Measurements from ENCODE around the gene ACYP2. TPM values are rescaled to one million over a fixed set of nuclear protein-coding genes. Genes with fewer than 3 reads are reported as not detected.

ACYP2 gene
- polyA plus RNA-seq, 2 donors, result 12.6 to 14.1 TPM

DNA sequence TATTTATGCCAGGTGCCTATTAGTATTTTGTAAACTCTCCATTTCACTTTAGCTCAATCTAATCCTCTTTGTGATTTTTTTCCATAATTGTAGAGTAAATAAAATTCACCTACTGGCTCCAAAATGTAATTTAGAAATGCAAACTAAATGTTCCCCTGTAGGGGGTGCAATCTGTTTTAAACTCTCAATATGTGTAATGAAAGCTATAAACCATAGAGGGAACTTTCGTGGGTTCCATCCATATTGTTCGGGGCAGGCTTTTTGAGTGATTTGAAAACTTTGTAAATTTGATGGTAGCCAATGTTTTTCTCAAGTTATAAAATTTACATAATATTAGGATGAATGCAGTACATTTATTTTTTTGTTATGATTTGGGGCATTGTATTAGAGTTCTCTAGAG, 91.2 kb downstream of the ACYP2 start:
- no peaks in the 10 kb centered on the region for H3K36me3 ChIP-seq (ENCODE audit: control insufficient read depth in 2 of 2, insufficient read depth in 2 of 2, low read length in 1 of 2)
- no peak overlapping the region for H3K4me3 ChIP-seq (ENCODE audit: low read depth in 1 of 2, low read length in 2 of 2)
- no peak overlapping the region for H3K27ac ChIP-seq (ENCODE audit: low read depth in 2 of 2, low read length in 1 of 2)
- H3K9me3 ChIP-seq (ENCODE audit: control insufficient read depth in 2 of 2, insufficient read depth in 1 of 2, low read depth in 1 of 2, low read length in 1 of 2), result no peaks in the 10 kb centered on the region
- H3K27me3 ChIP-seq (ENCODE audit: control insufficient read depth in 1 of 2, insufficient read depth in 2 of 2, low read length in 2 of 2), result no peaks in the 10 kb centered on the region
- no peaks in the 10 kb centered on the region for H3K4me1 ChIP-seq (ENCODE audit: control insufficient read depth in 2 of 2, insufficient read depth in 2 of 2, low read length in 1 of 2)
- 51 to 52% methylated on average over 2 of the region's 2 CpGs for WGBS, 2 donors

DNA sequence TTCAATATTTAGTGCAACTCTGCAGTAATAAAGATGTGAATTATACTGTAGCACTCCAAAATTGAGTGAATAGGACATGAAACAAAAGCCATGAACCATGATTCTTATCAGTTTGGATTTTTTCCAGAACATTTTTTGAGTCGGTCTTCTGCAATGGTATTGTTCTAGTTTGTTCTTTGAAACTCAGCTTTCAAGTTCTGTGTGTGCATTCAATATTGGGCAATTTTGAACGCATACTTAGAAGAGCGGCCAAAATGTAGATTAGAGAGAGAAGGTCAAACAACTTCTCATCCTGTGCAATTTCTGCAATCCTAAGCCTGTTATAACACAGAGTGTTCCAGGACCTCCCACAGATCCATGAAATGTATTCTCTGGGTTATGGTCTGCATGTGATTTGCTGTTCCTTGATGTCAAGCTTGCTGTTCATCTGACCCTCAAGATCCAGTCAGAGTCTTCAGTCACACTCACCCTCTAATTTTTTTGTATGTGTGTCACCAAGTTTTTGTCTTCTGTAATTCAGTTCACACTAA, 92.3 kb downstream of the ACYP2 start:
- Histone ChIP-seq H3K27me3 (ENCODE audit: control insufficient read depth in 1 of 2, insufficient read depth in 2 of 2, low read length in 2 of 2) (no peaks in the 10 kb centered on the region), H3K36me3 (ENCODE audit: control insufficient read depth in 2 of 2, insufficient read depth in 2 of 2, low read length in 1 of 2) (no peaks in the 10 kb centered on the region), H3K4me1 (ENCODE audit: control insufficient read depth in 2 of 2, insufficient read depth in 2 of 2, low read length in 1 of 2) (no peaks in the 10 kb centered on the region), H3K9me3 (ENCODE audit: control insufficient read depth in 2 of 2, insufficient read depth in 1 of 2, low read depth in 1 of 2, low read length in 1 of 2) (no peaks in the 10 kb centered on the region), H3K27ac (ENCODE audit: low read depth in 2 of 2, low read length in 1 of 2) (no peak overlapping the region), H3K4me3 (ENCODE audit: low read depth in 1 of 2, low read length in 2 of 2) (no peak overlapping the region)
- WGBS, 2 donors, result 53 to 61% methylated on average over 3 of the region's 3 CpGs

DNA sequence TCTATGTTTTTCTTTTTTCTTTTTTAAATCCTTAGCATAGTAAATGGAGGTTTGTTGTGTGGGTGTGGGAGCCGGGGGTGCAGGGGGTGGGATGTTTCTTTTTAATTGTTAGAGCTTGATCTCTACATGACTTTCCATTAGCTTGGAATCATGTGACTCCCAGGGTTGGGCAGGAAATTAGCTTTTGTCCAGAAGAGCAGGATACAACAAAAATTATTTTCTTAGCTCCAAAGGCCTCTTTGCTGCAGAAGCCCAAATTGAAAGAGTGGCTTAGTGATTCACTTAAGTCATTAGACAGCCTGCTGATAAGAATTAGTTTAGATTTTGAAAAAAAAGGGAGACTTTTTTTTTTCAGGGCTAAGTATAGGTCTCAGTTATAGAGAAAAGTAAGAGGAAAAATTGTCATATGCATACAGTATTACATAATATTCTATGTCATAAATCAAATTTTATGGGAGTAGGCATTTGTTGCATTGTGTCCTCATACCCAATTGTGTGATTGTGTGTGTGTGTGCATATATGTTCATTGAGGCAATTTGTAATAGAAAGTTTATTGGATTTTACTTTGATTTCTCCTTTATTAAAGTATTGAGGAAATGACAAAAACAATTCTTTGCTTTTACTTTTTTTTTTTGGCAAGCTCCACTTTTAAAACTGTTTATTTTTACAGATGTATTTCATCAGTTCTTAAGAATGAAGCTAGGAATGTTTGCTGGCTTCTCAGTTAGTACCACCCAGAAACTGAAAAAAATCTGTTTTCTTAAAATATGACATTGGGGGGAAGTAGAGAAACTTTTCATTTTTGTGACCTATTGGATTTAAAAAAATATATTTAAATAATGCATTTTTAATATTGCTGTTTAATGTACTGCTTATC, 93.2 kb downstream of the ACYP2 start:
- H3K36me3 ChIP-seq (ENCODE audit: control insufficient read depth in 2 of 2, insufficient read depth in 2 of 2, low read length in 1 of 2), result no peaks in the 10 kb centered on the region
- H3K4me1 ChIP-seq (ENCODE audit: control insufficient read depth in 2 of 2, insufficient read depth in 2 of 2, low read length in 1 of 2), result no peaks in the 10 kb centered on the region
- H3K4me3 ChIP-seq (ENCODE audit: low read depth in 1 of 2, low read length in 2 of 2), result no peak overlapping the region
- no peaks in the 10 kb centered on the region for H3K9me3 ChIP-seq (ENCODE audit: control insufficient read depth in 2 of 2, insufficient read depth in 1 of 2, low read depth in 1 of 2, low read length in 1 of 2)
- no peak overlapping the region for H3K27ac ChIP-seq (ENCODE audit: low read depth in 2 of 2, low read length in 1 of 2)
- H3K27me3 ChIP-seq (ENCODE audit: control insufficient read depth in 1 of 2, insufficient read depth in 2 of 2, low read length in 2 of 2), result no peaks in the 10 kb centered on the region
- WGBS, 2 donors, result 44 to 52% methylated on average over 1 of the region's 1 CpG

DNA sequence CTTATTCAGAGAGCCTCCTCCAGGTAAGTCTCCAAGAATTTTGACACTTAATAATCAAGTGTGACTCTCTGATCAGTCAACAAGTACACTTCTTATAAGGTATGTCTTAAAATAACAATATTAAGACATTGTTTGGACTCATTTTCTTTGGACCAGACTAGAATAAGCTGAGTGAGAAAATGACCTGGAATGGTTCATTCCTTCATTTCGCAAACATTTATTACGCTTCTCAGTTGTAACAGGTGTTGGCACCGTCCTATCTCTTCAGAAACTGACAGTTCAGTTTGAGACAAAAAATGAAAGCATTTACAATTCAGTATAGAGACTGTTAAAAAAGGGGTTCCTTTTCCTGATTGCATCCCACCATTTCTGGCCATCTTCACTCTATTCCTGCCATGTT, 94.0 kb downstream of the ACYP2 start:
- no peaks in the 10 kb centered on the region for H3K4me1 ChIP-seq (ENCODE audit: control insufficient read depth in 2 of 2, insufficient read depth in 2 of 2, low read length in 1 of 2)
- H3K4me3 ChIP-seq (ENCODE audit: low read depth in 1 of 2, low read length in 2 of 2), result no peak overlapping the region
- H3K36me3 ChIP-seq (ENCODE audit: control insufficient read depth in 2 of 2, insufficient read depth in 2 of 2, low read length in 1 of 2), result no peaks in the 10 kb centered on the region
- no peaks in the 10 kb centered on the region for H3K9me3 ChIP-seq (ENCODE audit: control insufficient read depth in 2 of 2, insufficient read depth in 1 of 2, low read depth in 1 of 2, low read length in 1 of 2)
- 89 to 91% methylated on average over 3 of the region's 3 CpGs for WGBS, 2 donors
- H3K27ac ChIP-seq (ENCODE audit: low read depth in 2 of 2, low read length in 1 of 2), result no peak overlapping the region
- no peaks in the 10 kb centered on the region for H3K27me3 ChIP-seq (ENCODE audit: control insufficient read depth in 1 of 2, insufficient read depth in 2 of 2, low read length in 2 of 2)

DNA sequence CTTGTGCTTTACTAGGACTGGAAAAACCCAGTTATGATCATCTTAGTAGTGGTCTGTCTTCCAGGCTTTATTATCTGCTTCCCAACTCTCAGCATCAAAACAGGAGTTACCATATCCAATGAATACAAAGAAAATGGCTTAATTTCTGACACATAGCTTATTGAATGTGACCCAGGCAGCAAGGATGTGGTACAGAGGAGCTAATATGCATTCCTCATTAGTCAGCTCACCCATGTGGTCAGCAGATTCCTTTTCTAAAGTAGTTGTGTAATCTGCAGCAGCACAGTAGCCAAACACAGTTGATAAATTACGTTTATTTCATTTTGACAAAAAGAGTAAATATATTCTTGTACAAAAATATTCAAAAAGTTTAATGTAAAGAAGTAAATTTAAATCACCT, 97.0 kb downstream of the ACYP2 start:
- 74 to 79% methylated on average over 1 of the region's 1 CpG for WGBS, 2 donors
- Histone ChIP-seq H3K27ac (ENCODE audit: low read depth in 2 of 2, low read length in 1 of 2) (no peak overlapping the region), H3K4me1 (ENCODE audit: control insufficient read depth in 2 of 2, insufficient read depth in 2 of 2, low read length in 1 of 2) (no peaks in the 10 kb centered on the region), H3K27me3 (ENCODE audit: control insufficient read depth in 1 of 2, insufficient read depth in 2 of 2, low read length in 2 of 2) (no peaks in the 10 kb centered on the region), H3K36me3 (ENCODE audit: control insufficient read depth in 2 of 2, insufficient read depth in 2 of 2, low read length in 1 of 2) (no peaks in the 10 kb centered on the region), H3K4me3 (ENCODE audit: low read depth in 1 of 2, low read length in 2 of 2) (no peak overlapping the region), H3K9me3 (ENCODE audit: control insufficient read depth in 2 of 2, insufficient read depth in 1 of 2, low read depth in 1 of 2, low read length in 1 of 2) (no peaks in the 10 kb centered on the region)

DNA sequence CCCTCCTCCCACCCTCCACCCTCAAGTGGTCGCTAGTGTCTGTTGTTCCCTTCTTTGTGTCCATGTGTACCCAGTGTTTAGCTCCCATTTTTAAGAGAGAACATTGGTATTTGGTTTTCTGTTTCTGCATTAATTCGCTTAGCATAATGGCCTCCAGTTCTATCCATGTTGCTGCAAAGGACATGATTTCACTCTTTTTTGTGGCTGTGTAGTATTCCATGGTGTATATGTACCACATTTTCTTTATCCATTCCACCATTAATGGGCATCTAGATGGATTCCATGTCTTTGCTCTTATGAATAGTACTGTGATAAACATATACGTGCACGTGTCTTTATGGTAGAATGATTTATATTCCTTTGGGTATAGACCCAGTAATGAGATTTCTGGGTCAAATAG, 97.7 kb downstream of the ACYP2 start:
- H3K27ac ChIP-seq (ENCODE audit: low read depth in 2 of 2, low read length in 1 of 2), result no peak overlapping the region
- no peak overlapping the region for H3K4me3 ChIP-seq (ENCODE audit: low read depth in 1 of 2, low read length in 2 of 2)
- H3K4me1 ChIP-seq (ENCODE audit: control insufficient read depth in 2 of 2, insufficient read depth in 2 of 2, low read length in 1 of 2), result no peaks in the 10 kb centered on the region
- H3K36me3 ChIP-seq (ENCODE audit: control insufficient read depth in 2 of 2, insufficient read depth in 2 of 2, low read length in 1 of 2), result no peaks in the 10 kb centered on the region
- H3K9me3 ChIP-seq (ENCODE audit: control insufficient read depth in 2 of 2, insufficient read depth in 1 of 2, low read depth in 1 of 2, low read length in 1 of 2), result no peaks in the 10 kb centered on the region
- WGBS, 2 donors, result 94 to 98% methylated on average over 4 of the region's 4 CpGs
- no peaks in the 10 kb centered on the region for H3K27me3 ChIP-seq (ENCODE audit: control insufficient read depth in 1 of 2, insufficient read depth in 2 of 2, low read length in 2 of 2)

DNA sequence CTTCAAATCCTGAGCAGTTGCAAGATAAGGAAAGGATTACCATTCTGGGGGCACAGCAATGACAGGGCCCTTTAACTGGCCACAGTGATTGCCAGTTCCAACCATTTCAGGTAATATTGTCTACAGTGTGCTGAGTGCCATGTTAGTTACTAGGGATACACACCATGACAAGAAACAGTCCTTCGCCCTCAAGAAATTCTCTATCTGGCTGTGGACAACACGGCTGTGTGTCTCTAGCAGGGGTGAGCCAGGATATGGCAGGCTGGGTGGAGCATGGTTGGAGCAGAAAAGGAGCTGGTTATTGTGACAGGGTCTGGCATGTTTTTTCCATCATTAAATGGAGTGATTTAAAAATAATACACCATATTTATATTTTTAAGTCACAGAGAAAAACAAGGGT, 109.6 kb downstream of the ACYP2 start:
- WGBS, 2 donors, result 85 to 86% methylated on average over 2 of the region's 2 CpGs
- Histone ChIP-seq H3K36me3 (ENCODE audit: control insufficient read depth in 2 of 2, insufficient read depth in 2 of 2, low read length in 1 of 2) (no peaks in the 10 kb centered on the region), H3K9me3 (ENCODE audit: control insufficient read depth in 2 of 2, insufficient read depth in 1 of 2, low read depth in 1 of 2, low read length in 1 of 2) (no peaks in the 10 kb centered on the region), H3K4me1 (ENCODE audit: control insufficient read depth in 2 of 2, insufficient read depth in 2 of 2, low read length in 1 of 2) (no peaks in the 10 kb centered on the region), H3K4me3 (ENCODE audit: low read depth in 1 of 2, low read length in 2 of 2) (no peak overlapping the region), H3K27me3 (ENCODE audit: control insufficient read depth in 1 of 2, insufficient read depth in 2 of 2, low read length in 2 of 2) (no peaks in the 10 kb centered on the region), H3K27ac (ENCODE audit: low read depth in 2 of 2, low read length in 1 of 2) (no peak overlapping the region)

DNA sequence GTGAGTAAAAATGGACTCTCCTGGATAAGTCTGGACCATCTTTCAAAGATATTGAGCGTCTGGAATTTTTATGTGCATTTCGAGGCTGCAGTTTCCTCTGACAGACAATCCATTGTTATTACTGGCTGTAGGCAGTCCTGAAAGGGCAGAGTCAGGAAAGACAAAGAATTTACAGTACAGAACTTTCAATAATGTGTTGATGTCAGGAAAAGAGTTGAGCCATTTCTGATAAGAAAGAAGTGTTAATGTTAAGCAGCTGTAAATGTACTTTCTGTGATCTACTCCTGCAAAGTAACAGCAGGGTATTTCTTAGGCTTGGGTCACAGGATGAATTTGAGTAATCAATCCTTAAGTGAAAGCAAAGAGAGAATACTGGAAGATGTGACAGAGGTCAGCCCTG, 110.8 kb downstream of the ACYP2 start:
- H3K9me3 ChIP-seq (ENCODE audit: control insufficient read depth in 2 of 2, insufficient read depth in 1 of 2, low read depth in 1 of 2, low read length in 1 of 2), result no peaks in the 10 kb centered on the region
- no peak overlapping the region for H3K4me3 ChIP-seq (ENCODE audit: low read depth in 1 of 2, low read length in 2 of 2)
- no peaks in the 10 kb centered on the region for H3K27me3 ChIP-seq (ENCODE audit: control insufficient read depth in 1 of 2, insufficient read depth in 2 of 2, low read length in 2 of 2)
- H3K4me1 ChIP-seq (ENCODE audit: control insufficient read depth in 2 of 2, insufficient read depth in 2 of 2, low read length in 1 of 2), result no peaks in the 10 kb centered on the region
- 71 to 80% methylated on average over 2 of the region's 2 CpGs for WGBS, 2 donors
- no peak overlapping the region for H3K27ac ChIP-seq (ENCODE audit: low read depth in 2 of 2, low read length in 1 of 2)
- H3K36me3 ChIP-seq (ENCODE audit: control insufficient read depth in 2 of 2, insufficient read depth in 2 of 2, low read length in 1 of 2), result no peaks in the 10 kb centered on the region

DNA sequence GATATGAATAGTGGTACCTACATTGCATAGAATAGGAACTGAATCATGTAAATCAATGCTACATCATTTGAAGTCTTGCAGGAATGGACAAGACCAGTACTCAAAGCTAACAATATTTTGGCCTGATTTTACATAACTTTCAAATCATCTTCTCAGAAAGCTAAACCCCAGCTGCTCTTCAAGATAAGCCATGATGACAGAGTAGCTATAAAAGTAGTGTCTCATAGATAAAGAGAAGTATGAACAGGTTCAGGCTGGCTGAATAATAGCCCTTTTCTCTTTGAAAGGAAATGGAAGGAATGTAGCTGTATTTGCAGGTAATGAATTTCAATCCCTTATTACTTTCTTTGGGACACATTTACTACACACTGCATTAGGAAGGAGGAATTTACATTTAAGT, 112.4 kb downstream of the ACYP2 start:
- no peaks in the 10 kb centered on the region for H3K27me3 ChIP-seq (ENCODE audit: control insufficient read depth in 1 of 2, insufficient read depth in 2 of 2, low read length in 2 of 2)
- no peaks in the 10 kb centered on the region for H3K9me3 ChIP-seq (ENCODE audit: control insufficient read depth in 2 of 2, insufficient read depth in 1 of 2, low read depth in 1 of 2, low read length in 1 of 2)
- no peaks in the 10 kb centered on the region for H3K4me1 ChIP-seq (ENCODE audit: control insufficient read depth in 2 of 2, insufficient read depth in 2 of 2, low read length in 1 of 2)
- H3K27ac ChIP-seq (ENCODE audit: low read depth in 2 of 2, low read length in 1 of 2), result no peak overlapping the region
- H3K4me3 ChIP-seq (ENCODE audit: low read depth in 1 of 2, low read length in 2 of 2), result no peak overlapping the region
- no peaks in the 10 kb centered on the region for H3K36me3 ChIP-seq (ENCODE audit: control insufficient read depth in 2 of 2, insufficient read depth in 2 of 2, low read length in 1 of 2)

DNA sequence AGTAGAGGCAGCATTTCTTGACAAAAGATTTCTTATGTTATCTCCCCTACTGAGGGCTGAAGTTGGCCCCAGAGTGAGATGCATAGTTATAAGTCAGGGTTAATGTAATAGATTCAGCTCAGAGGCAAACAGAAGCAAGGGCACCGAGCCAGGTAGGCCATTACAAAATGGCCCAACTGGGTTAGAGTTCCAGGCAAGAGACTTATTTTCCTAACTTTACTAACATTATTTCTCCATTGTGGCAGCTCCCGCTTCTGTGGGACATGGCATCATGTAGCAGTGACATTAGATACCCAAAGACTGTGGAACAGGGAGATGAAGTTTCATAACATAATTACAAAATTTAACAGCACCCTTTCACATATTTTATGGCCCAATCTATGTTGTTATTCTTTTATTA, 113.5 kb downstream of the ACYP2 start:
- H3K36me3 ChIP-seq (ENCODE audit: control insufficient read depth in 2 of 2, insufficient read depth in 2 of 2, low read length in 1 of 2), result no peaks in the 10 kb centered on the region
- WGBS, 2 donors, result 73 to 78% methylated on average over 2 of the region's 2 CpGs
- no peaks in the 10 kb centered on the region for H3K27me3 ChIP-seq (ENCODE audit: control insufficient read depth in 1 of 2, insufficient read depth in 2 of 2, low read length in 2 of 2)
- H3K4me1 ChIP-seq (ENCODE audit: control insufficient read depth in 2 of 2, insufficient read depth in 2 of 2, low read length in 1 of 2), result no peaks in the 10 kb centered on the region
- no peak overlapping the region for H3K4me3 ChIP-seq (ENCODE audit: low read depth in 1 of 2, low read length in 2 of 2)
- H3K27ac ChIP-seq (ENCODE audit: low read depth in 2 of 2, low read length in 1 of 2), result no peak overlapping the region
- H3K9me3 ChIP-seq (ENCODE audit: control insufficient read depth in 2 of 2, insufficient read depth in 1 of 2, low read depth in 1 of 2, low read length in 1 of 2), result no peaks in the 10 kb centered on the region

All from esophagus (tissue), 2 donors.